ENCODE measurements around the gene ZFP64.
"Not testable (repeated sequence)": the region's sequence is repeated elsewhere in the genome, so short reads cannot be mapped to it uniquely, and the experiment has no call there.

Gene ZFP64

DNA sequence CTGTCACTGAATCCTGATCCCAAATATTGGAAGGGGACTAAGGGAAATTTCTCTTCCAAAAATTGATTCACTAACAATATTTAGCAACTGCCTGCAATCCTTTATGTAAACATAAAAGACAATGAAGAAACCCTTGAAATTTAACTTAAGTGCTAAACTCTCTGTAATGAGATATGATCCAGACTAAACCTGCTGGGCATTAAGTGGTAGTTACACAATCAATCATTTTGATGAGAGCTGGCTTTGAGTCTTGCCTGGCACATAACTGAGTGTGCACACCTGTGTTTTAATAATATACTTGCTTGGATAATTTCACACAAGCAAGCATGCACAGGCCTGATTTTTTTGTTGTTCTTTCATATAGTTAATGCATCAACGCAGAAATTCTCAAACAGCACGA is 9.8 kb upstream of the ZFP64 start:
- DNase-seq (ENCODE audit: low spot score): no peak

DNA sequence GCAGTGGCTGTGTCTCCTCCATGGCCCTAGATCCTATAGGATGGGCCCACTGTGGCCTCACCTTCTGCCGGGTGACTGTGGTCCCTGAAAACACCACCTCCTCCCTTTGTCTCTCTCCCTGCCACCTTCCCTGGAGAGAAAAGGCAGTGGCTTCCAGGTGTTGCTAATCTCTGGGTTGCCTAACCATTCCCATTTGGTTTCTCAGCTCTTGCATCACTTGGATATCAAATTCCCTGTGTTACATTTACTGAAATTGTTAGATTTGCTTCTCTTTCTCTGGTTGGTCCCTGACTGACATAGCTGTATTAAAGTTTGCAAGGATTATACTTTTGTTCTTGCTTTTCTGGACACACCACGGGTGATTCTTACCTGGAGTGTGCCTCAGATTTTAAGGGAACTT is 9.3 kb upstream of the ZFP64 start:
- DNase-seq (ENCODE audit: low spot score): no peak

DNA sequence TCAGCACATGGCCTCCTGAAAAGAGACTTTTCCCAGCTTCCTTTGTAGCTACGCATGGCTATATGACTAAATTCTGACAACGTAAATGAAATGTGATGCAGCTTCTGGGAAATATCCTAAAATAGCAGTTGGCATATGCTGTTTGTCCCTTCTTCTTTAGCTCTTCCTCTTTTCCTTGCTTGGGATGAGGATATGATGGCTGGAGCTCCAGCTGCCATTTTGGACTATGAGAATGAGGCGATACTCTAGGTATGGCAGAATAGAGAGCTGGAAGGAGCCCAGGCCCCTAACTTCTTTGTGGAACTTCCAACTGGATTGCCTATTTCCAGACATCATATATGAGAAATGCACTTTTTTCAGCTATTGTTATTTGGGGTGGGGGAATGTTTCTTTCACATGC is 5.3 kb upstream of the ZFP64 start:
- DNase-seq (ENCODE audit: low spot score): no peak

DNA sequence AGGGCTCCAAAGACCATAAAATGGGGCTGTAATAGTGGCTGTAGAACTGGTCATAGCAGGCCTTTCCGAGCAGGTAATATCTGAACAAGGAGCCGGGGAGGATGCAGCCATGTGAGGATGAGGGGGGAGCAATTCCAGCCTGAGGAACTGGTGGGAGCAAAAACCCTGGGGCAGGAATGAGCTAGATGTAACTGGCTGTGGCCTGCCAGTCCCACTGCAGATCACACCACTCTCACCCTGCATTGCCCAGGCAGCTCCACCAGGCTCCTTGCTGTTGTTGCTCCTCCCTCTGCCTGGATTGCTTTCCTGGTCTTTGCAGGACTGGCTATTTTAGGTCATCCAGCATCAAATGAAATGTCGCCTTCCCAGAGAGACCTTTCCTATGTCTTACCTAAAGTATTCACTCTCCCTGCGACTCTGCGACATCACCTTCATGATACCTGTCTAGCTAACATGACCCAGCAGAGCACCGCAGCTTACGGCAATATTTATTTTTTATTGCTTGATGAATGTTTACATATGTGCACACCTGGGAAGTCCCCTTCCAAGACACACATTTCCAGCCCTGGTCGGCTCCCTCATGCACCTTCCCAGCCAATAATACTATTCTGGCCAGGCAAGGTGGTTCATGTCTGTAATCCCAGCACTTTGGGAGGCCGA is 2.4 kb upstream of the ZFP64 start:
- no peak for DNase-seq (ENCODE audit: low spot score)

DNA sequence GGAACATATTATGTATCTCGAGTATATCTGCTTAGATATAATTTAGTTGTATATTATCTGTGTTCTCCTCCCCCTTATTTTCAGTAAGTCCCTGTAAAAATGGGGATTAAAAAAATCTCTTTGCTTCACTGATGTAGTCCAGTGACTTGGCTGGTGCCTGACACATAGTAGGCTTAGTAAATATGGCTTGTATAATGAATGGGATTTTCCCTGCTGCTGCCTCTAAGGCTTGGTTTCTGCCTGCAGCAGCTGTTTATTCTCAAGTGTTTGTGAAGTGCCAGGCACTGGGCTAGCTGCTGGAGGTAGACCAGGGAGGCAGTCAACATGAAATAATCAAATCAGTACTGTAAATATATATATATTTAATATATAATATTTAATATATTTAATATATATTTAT is 1.6 kb upstream of the ZFP64 start:
- DNase-seq (ENCODE audit: low spot score): no peak

DNA sequence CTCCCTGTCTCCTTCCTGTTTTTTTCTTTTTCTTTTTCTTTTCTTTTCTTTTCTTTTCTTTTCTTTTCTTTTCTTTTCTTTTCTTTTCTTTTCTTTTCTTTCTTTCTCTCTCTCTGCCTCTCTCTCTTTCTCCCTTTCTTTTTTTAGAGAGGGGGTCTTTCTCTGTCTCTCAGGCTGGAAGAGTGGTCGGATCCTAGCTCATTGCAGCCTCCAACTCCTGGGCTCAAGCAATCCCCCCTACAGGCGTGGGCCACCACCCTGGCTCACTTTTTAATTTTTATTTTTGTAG is 1.1 kb upstream of the ZFP64 start:
- DNase-seq (ENCODE audit: low spot score): not testable (repeated sequence)

DNA sequence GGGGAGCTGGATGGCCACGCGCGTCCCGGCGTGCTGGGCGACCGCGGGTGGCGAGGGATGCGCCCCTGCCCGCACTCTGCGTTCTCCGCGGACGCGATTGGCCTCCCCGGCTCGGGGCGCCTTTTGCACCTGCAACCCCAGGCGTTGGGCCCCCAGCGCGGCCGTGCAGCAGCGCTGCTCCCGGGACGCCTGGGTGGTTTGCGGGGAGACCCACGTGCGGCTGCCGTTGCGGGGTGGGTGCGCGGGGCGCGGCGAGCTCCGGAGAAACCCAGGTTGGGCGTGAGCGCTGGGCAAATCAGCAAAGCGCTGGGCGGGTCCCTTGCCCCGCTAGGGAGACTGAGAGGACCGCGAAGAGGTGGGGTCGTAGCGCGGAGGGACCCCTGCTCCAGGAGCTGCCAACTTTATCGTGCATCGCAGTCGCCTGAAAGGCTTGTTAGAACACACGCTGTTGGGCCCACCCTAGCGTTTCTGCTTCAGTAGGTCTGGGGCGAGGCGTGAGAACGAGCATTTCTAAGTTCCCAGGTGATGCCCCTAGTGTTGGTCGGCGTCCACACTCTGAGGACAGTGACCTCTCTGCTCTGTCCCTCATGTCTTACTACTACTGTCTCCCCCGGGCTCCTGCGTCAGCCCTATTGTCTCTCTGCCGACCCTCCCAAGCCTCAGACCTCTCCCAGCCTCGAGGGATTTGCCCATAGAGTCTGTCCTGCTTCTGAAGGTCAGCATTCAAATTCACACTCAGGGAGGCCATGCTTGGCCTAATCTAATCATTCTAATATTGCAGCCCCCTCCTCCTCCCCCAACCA is 538 bp upstream of the ZFP64 start:
- DNase-seq (ENCODE audit: low spot score): no peak

DNA sequence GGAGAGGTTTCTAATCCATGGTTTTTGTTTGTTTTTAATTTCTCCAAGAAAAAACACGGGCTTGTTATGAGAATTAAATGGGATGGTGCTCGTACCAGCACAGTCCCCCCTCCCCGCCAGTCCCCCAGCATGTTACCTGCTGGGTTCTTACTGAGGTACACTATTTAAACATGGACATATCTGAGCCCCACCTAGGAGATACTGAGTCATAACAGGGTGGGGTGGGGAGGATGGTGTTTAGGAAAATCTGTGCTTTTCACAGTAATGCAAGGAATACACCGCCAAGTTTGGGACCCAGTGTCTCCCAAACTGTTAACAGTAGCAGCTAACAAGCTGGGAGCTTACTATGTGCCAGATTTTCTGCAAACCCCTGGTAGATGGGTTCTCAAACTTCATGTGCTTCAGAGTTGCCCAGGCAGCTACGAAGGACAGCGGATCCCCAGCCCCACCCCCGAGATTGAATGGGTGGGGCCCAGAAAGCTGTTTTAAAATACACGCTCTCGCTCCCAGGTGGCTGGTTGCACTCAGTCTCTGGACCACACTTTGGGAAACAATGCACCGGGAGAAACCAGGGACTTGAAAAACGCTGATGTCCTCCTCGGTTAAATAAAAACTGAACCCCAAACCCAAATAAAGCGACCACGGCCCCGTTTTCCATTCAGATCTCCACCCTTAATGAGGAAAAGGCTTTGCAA is 995 bp downstream of the ZFP64 start:
- DNase-seq (ENCODE audit: low spot score): peak; percentile 64

DNA sequence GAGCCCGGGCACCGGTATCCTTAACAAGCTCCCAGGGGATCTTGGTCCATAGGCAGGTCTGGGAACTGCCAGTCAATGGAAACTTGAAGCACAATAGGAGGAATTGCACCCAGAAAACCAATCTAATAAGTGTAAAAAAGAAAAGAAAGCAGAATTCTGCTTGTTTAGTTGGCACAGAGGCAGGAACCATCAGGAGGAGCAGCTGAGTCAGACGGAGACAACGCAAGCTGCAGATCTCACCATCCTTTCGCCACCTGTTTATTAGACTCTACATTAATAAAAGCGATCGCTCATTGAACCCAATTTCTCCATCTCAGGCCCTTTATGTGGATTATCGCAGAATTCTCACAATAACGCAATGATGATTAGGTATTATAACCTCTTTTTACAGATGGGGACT is 9.8 kb downstream of the ZFP64 start:
- no peak for DNase-seq (ENCODE audit: low spot score)

DNA sequence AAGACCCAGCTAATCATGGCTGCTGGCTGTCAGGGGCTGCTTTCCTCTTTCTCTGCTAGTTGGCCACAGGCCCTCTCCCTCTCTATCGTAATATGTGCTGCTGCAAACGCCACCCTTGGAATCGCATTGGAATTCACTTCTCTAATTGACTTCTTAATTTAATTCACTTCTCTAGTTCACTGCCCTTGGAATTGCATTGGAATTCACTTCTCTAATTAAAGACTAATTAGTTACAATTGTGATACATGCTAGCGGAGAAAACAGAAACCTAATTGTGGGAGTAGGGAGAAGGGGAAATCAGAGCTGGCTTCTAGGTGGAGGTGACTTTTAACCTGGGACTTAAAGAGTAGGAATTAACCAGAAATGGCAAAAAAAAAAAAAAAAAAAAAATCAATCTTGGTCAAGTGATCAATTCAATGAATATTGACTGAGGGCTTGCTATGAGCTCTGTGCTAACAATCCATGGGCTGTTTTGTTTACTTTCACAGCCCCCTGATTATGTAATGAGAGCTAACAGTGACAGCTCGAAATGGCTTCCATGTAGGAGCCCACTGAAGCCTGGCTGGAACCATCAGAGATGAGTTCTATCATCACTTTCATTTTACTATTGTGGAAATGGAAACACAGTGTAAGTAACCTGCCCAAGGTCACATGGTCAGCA is 11.3 kb downstream of the ZFP64 start:
- DNase-seq (ENCODE audit: low spot score): no peak

DNA sequence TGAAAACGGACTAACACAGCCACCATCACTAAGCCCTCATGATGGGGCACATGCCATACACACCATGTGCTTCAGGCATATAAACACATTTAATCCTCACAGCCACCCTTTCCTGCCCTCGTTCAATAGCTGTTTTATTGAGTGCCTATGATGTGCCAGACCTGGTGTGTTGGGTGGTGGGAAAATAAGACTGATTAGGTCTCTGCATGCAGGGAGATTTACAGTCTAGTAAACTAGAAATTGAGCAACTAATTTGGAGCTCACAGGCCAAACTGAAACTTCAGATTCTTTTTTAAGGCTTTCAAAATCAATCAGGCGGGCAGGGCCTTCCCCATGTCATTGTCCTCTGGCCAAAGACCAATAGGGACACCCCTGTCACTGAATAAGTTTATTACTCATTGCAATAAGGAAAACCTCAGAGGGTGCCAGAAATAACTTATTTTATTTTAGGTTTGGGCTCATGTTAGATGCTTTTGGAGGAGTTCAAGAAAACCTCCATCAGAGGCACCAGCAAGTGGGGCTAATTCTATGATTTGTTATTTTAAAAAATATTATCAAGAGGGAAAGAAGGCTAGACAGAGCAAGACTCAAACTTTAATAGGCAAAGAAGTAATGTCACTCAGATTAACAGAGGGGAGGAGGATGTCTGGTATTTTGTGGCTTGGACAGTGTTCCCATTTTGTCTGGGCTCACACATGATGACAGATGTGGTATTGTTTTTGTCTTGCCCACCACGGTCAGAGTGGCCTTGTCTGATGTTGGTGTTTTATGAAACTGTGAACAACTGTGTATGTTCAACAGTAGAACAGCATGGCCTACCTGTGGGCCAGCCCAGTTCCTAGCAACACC is 12.0 kb downstream of the ZFP64 start:
- no peak for DNase-seq (ENCODE audit: low spot score)

DNA sequence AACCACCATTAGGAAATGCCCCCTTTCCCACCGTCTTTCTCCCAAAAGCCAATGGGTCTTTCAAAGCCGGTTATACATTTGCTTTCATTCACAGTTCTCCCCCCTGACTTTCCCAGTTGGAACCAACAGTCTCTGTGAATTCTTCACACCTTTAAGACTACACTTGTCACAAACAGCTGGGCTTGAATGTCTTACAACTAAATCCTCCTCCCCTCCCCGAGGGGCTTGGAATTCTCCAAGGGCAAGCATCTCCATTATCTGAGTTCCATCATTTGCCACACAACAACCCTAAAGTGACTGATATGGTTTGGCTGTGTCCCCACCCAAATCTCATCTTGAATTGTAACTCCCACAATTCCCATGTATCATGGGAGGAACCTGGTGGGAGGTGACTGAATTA is 12.9 kb downstream of the ZFP64 start:
- no peak for DNase-seq (ENCODE audit: low spot score)

DNA sequence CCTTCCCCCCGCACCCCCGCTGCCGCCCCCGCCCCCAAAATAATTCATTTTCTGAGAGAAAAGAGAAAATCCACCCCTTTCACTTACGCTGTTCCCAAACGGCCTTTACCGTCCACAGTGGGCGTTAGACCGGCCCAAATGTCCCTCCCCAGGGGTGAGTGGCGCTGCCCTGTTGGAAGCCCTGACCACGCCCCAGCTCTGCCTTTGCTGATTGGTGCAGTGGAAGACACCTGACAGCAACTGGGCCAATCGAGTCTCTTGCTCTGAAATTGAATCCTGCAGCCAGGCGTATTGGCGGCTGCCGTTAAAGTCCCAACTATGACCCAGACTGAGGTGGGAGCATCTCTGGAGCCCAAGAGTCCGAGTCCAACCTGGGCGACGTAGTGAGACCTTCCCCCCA is 15.7 kb downstream of the ZFP64 start:
- no peak for DNase-seq (ENCODE audit: low spot score)

DNA sequence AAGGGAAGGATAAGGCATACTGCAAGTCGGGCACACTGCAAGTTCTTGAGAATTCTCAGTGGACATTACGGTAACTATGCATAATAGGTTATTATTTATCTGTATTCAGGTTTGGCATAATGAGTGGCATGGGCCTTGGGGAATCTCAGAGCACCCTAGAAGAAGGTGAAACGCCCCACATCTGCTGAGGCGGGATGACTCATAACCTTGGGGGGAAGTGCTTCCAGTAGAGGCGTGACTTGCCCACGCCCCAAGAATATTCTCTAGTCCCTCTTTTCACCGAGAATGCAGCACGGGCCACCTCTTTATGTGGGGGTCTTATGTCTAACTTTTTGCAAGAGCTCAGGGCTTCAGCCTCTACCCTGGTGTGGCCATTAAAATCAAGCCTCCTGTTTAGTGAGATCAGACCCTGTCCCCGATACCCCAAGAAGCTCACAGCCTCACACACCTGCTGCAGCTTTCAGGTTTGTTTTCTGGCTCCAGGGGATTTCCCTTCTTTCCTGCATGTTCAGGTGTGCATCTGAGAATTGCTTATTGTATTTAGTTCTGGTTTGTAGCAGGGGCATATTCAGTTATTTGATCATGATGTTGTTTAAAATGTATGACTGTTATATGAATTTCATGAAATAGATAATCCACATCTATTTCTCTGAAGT is 19.1 kb downstream of the ZFP64 start:
- DNase-seq (ENCODE audit: low spot score): no peak

DNA sequence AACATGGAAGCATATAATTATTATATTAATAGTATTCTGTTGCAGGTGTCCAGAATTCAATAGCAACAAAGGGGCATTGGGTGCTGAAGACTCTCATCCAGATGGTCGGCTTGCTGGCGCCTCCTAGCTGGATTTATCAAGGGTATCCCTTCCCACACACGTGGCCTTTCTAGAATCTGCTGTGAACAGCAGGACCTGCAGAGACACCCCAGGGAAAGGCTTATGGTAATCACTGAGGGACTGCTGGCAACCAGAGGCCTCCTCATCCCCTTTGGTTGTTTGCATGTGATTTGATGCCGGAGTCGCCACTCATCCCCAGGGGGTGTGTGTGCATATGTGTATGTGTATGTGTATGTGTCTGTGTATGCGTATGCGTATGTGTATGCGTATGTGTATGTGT is 20.6 kb downstream of the ZFP64 start:
- DNase-seq (ENCODE audit: low spot score): peak; percentile 63

DNA sequence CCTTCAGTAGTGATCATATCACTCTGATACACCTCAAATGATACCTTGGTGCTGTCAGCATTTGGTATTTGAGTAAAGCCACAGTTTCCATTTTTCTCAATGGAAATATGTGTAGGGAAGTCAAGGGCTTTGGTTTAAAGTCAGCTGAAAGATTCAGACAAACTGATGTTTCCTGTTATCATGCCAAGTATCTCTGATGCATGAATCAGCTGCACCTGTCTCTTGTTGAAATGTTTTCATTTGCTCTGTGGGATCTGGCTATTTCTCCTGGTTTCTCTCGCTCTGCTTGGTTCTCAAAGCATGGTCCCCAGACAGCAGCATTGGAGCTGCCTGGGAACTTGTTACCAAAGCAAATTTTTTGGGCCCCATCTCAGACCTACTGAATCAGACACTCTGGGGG is 23.5 kb downstream of the ZFP64 start:
- no peak for DNase-seq (ENCODE audit: low spot score)

DNA sequence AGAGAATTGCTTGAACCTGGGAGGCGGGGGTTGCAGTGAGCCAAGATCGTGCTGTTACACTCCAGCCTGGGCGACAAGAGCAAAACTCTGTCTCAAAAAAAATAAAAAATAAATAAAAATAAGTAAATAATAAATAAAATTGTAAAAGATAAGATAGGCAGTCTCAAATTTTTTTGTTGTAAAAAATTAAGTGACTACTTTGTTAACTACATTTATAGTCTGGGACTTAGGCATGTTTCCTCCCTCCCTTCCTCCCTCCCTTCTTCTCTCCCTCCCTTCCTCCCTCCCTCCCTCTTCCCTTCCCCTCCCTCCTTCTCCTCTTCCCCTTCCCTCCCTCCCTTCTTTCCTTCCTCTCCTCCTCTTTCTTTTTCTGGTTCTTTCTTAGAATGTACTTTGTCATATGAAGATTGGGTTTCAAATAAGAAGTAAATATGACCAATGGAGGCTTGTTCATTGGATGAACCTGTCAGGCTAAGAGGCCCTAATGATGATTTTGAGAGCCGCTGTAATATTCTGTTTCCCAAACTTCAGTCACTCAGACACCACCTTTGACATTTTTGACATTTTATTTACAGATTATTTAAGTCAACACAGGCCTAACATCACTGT is 24.2 kb downstream of the ZFP64 start:
- no peak for DNase-seq (ENCODE audit: low spot score)

DNA sequence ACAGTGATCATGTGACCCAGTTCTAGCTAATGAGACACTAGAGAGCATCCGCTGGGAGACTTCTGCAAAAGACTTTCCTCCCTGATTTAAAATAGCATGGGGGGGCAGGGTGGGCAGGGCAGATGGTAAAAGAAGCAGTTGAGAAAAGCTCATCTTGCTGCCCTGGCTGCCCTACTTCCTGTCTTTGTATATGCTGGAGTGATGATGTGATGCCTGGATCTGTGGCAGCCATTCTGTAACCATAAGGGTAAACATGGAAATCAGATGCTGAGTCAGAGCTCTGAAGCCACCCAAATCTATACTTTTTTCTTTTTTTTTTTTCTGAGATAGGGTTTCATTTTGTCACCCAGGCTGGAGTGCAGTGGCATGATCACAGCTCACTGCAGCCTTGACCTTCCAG is 25.4 kb downstream of the ZFP64 start:
- DNase-seq (ENCODE audit: low spot score): no peak

DNA sequence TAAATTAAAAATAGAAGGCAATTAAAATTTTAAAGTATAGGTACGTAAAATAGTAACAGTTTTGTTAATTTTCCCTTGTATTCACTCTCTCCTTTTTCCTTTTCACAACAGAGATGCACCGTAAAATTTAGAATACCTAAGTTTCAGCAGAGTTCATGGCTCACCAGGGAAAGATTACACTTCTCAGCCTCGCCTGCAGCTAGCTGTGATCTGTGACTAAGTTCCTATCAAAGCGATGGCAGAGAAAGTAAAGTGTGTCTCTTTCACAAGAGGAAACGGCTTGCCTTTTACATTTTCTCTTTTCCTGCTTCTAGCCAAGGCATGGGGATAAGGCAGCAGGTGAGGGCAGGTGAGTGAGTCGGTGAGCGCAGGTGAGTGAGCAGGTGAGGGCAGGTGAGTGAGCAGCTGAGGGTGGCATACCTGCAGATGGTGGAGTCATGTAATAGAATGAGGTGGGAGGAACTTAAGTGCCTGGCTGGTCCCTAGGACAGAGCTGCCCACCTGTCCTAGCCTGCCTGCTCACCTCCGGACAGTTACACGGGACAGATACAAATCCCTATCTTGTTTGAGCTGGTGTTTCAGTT is 30.9 kb downstream of the ZFP64 start:
- no peak for DNase-seq (ENCODE audit: low spot score)

DNA sequence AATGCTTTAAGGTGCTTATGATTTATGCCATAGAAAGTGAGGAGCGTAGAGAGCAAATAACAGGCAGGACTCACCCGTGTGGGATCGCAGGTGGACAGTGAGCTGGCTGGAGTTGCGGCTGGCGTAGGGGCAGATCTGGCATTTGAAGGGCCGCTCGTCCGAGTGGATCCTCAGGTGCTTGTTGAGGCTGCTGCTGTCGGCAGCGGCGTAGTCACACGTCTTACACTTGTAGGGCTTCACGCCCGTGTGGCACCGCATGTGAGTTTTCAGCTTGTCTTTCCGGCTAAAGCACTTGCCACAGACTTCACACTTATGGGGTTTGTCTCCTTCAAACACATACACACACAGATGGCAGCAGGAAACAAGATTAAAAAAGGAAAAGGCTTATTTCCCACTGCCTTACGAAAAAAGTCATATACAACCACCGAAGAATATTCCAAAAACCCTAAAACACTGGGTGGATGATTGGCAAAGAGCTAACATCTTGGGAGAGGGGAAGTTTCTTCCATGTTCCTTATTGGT is 31.5 kb downstream of the ZFP64 start:
- no peak for DNase-seq (ENCODE audit: low spot score)

All from D341Med (cell line).